8988T (cell line): ENCODE results near the gene PCNX2.

Experiments
- DNase-seq: peaks from one replicate; pipeline ENCODE4 v3.0.0; 2011

The PCNX2 gene

GRCh38 chr1:232952514-232953499 is 342.7 kb downstream of the PCNX2 start:
- peak; percentile 43 for DNase-seq

- DNase-seq: no peak
Measured at GRCh38 chr1:232951605-232952004, 343.9 kb downstream of the PCNX2 start.

- DNase-seq: no peak
Measured at GRCh38 chr1:232951180-232951579, 344.3 kb downstream of the PCNX2 start.

- DNase-seq: peak; percentile 78
Measured at GRCh38 chr1:232950197-232951176, 345.0 kb downstream of the PCNX2 start, which contains the start of gene NTPCR. TSS of gene NTPCR (plus strand) at chr1:232950611. CDS start at chr1:232950711, 100 bp downstream.

GRCh38 chr1:232949636-232950196 is 345.8 kb downstream of the PCNX2 start:
- no peak for DNase-seq

GRCh38 chr1:232944347-232944746 is 351.2 kb downstream of the PCNX2 start:
- DNase-seq: no peak

- no peak for DNase-seq
Measured at GRCh38 chr1:232943679-232944252, 351.8 kb downstream of the PCNX2 start.

- no peak for DNase-seq
Measured at GRCh38 chr1:232942413-232943294, 352.9 kb downstream of the PCNX2 start.

GRCh38 chr1:232940262-232940661 is 355.3 kb downstream of the PCNX2 start:
- no peak for DNase-seq

GRCh38 chr1:232939748-232940147 is 355.8 kb downstream of the PCNX2 start:
- no peak for DNase-seq

- DNase-seq: no peak
Measured at GRCh38 chr1:232938926-232939325, 356.6 kb downstream of the PCNX2 start.

GRCh38 chr1:232937741-232938375 is 357.7 kb downstream of the PCNX2 start:
- no peak for DNase-seq

- no peak for DNase-seq
Measured at GRCh38 chr1:232936941-232937340, 358.6 kb downstream of the PCNX2 start.
